HUES64 (cell line): ENCODE measurements around the gene ADIG.

Experiments used
- H3K27ac ChIP-seq: 2 replicates; pipeline ENCODE4 v1.7.0; 2013; ENCODE audit warnings: low read depth, low read length, inconsistent platforms
- H3K27me3 ChIP-seq: 2 replicates; pipeline ENCODE4 v1.6.1; 2013; ENCODE audit warnings: mild to moderate bottlenecking, low read length; ENCODE audit not compliant: insufficient read depth
- H3K36me3 ChIP-seq: 2 replicates; pipeline ENCODE4 v1.6.1; 2013; ENCODE audit warnings: mild to moderate bottlenecking, low read length; ENCODE audit not compliant: insufficient read depth
- H3K4me1 ChIP-seq: 2 replicates; pipeline ENCODE4 v1.6.1; 2013; ENCODE audit warnings: mild to moderate bottlenecking, low read length, moderate library complexity; ENCODE audit not compliant: insufficient read depth
- H3K4me3 ChIP-seq: 2 replicates; pipeline ENCODE4 v1.5.1; 2013; ENCODE audit warnings: mild to moderate bottlenecking, low read length, moderate library complexity
- H3K9ac ChIP-seq: 2 replicates; pipeline ENCODE4 v1.6.1; 2013; ENCODE audit warnings: mild to moderate bottlenecking, low read depth, low read length
- H3K9me3 ChIP-seq: 2 replicates; pipeline ENCODE4 v1.6.1; 2013; ENCODE audit warnings: low read depth, low read length; ENCODE audit not compliant: insufficient read depth
- WGBS: fragments of 150-250, 120-280 bp; methylation state at CpG from one replicate; pipeline ENCODE4 v1.1.7; 2013; ENCODE audit warnings: missing lambda C conversion rate; 5-methylcytosine and 5-hydroxymethylcytosine counted together

ADIG gene

DNA sequence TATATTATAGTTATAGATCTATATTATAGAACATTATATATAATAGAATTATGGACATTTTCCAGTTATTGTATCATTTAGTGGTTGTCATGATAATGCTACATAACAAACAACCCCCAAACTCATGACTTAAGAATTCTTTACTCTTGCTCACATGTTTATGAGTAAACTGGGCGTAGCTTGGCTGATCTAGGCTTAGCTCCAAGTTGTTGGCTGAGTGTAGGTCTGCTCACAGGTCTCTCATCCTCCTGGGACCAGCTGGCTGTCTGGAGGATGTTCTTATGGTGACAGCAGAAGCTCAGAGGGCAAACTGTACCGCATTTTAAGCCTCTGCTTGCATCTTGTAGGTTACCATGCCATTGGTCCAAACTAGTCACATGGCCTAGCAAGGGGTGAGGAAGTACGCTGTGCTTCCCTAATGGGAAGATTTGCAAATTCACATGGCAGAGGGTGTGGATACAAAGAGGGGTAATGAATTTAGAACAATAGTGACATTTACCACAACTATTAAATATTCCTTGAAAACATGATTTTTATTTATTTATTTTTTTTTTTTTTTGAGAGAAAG, 54.8 kb downstream of the ADIG start:
- H3K36me3 ChIP-seq, result no peaks in the 10 kb centered on the region
- no peaks in the 10 kb centered on the region for H3K4me1 ChIP-seq
- H3K27me3 ChIP-seq, result no peaks in the 10 kb centered on the region
- H3K4me3 ChIP-seq, result no peak overlapping the region
- H3K9me3 ChIP-seq, result no peaks in the 10 kb centered on the region
- H3K27ac ChIP-seq, result no peak overlapping the region
- WGBS, result 81% methylated on average over 3 of the region's 3 CpGs
- H3K9ac ChIP-seq, result no peak overlapping the region
